ENCODE data around the gene NEURL1. TPM values are rescaled to one million over a fixed set of nuclear protein-coding genes. Genes with fewer than 3 reads are reported as not detected.

Gene NEURL1
- polyA plus RNA-seq, 3 donors: 3.0 to 17.2 (median 3.3) TPM

- WGBS (ENCODE audit: insufficient coverage): 100% methylated on average over 5 of the region's 7 CpGs
- Mint-ChIP-seq H3K4me3 (no peak overlapping the region), H3K27me3 (ENCODE audit: low read depth in 3 of 3) (peaks cover 0 to 10% (median 6%) of the 10 kb centered on the region in 3 donors), H3K9me3 (peaks cover 6 to 15% (median 13%) of the 10 kb centered on the region in 7 donors), H3K4me1 (peaks cover 10% of the 10 kb centered on the region), H3K36me3 (peaks cover 0 to 2% of the 10 kb centered on the region in 2 donors), H3K27ac (no peak overlapping the region)
- H3K79me2 ChIP-seq (ENCODE audit: insufficient read depth, low read length): no peaks in the 10 kb centered on the region
- H3K27me3 ChIP-seq (ENCODE audit: control insufficient read depth in 2 of 2, insufficient read depth in 2 of 2, low read length in 2 of 2): no peaks in the 10 kb centered on the region
- H3K4me3 ChIP-seq (replicated peaks in 1 of 3; ENCODE audit: low read depth in 2 of 3, low read length in 3 of 3): no peak overlapping the region
- peaks cover 0 to 10% of the 10 kb centered on the region in 2 donors for H3K9me3 ChIP-seq (replicated peaks in 1 of 2; ENCODE audit: control insufficient read depth in 1 of 2, insufficient read depth in 1 of 2, low read length in 2 of 2)
- H2AFZ ChIP-seq (ENCODE audit: insufficient read depth, low read depth, low read length, poor library complexity, severe bottlenecking): no peak overlapping the region
- no peak overlapping the region for H3K27ac ChIP-seq (ENCODE audit: low read depth in 1 of 2, low read length in 2 of 2)
- H3K9ac ChIP-seq (ENCODE audit: insufficient read depth, low read length, poor library complexity, severe bottlenecking): no peak overlapping the region
- peaks cover 8% of the 10 kb centered on the region for H4K20me1 ChIP-seq (ENCODE audit: insufficient read depth, low read length)
- H3K36me3 ChIP-seq (replicated peaks in 1 of 2; ENCODE audit: control insufficient read depth in 1 of 2, insufficient read depth in 2 of 2, low read length in 2 of 2): no peaks in the 10 kb centered on the region
- H3K4me1 ChIP-seq (ENCODE audit: control insufficient read depth in 1 of 2, insufficient read depth in 2 of 2, low read length in 2 of 2): peaks cover 9 to 10% of the 10 kb centered on the region in 2 donors
- intact Hi-C loops (cut with micrococcal nuclease): no loop called here
- DNase-seq: no peak
- no peak overlapping the region for H3K4me2 ChIP-seq (replicated peaks; ENCODE audit: extremely low read depth, low read length, poor library complexity, severe bottlenecking)
- TF ChIP-seq CTCF (IDR thresholded peaks at IDR 0.05): no peak
These were observed 70.0 kb downstream of the NEURL1 start for GRCh38 chr10:103563231-103564115.

- H3K27ac Mint-ChIP-seq: no peak overlapping the region
- H3K9me3 Mint-ChIP-seq: peaks cover 6 to 15% (median 13%) of the 10 kb centered on the region in 7 donors
- Histone ChIP-seq H3K9me3 (replicated peaks in 1 of 2; ENCODE audit: control insufficient read depth in 1 of 2, insufficient read depth in 1 of 2, low read length in 2 of 2) (peaks cover 0 to 10% of the 10 kb centered on the region in 2 donors), H3K4me3 (replicated peaks in 1 of 3; ENCODE audit: low read depth in 2 of 3, low read length in 3 of 3) (no peak overlapping the region), H3K27me3 (ENCODE audit: control insufficient read depth in 2 of 2, insufficient read depth in 2 of 2, low read length in 2 of 2) (no peaks in the 10 kb centered on the region), H4K20me1 (ENCODE audit: insufficient read depth, low read length) (peaks cover 8% of the 10 kb centered on the region), H3K79me2 (ENCODE audit: insufficient read depth, low read length) (no peaks in the 10 kb centered on the region), H3K4me1 (ENCODE audit: control insufficient read depth in 1 of 2, insufficient read depth in 2 of 2, low read length in 2 of 2) (peaks cover 3 to 4% of the 10 kb centered on the region in 2 donors), H2AFZ (ENCODE audit: insufficient read depth, low read depth, low read length, poor library complexity, severe bottlenecking) (no peak overlapping the region), H3K36me3 (replicated peaks in 1 of 2; ENCODE audit: control insufficient read depth in 1 of 2, insufficient read depth in 2 of 2, low read length in 2 of 2) (no peaks in the 10 kb centered on the region), H3K27ac (ENCODE audit: low read depth in 1 of 2, low read length in 2 of 2) (no peak overlapping the region), H3K4me2 (replicated peaks; ENCODE audit: extremely low read depth, low read length, poor library complexity, severe bottlenecking) (no peak overlapping the region), H3K9ac (ENCODE audit: insufficient read depth, low read length, poor library complexity, severe bottlenecking) (no peak overlapping the region)
- H3K4me1 Mint-ChIP-seq: peaks cover 4% of the 10 kb centered on the region
- H3K36me3 Mint-ChIP-seq: peaks cover 0 to 2% of the 10 kb centered on the region in 2 donors
- intact Hi-C loops (cut with micrococcal nuclease): no loop called here
- TF ChIP-seq CTCF (IDR thresholded peaks at IDR 0.05): no peak
- DNase-seq: no peak
- H3K27me3 Mint-ChIP-seq (ENCODE audit: low read depth in 3 of 3): peaks cover under 1 to 13% (median 8%) of the 10 kb centered on the region in 3 donors
- no peak overlapping the region for H3K4me3 Mint-ChIP-seq
- WGBS (ENCODE audit: insufficient coverage): 78% methylated on average over 7 of the region's 7 CpGs
These were observed 70.6 kb downstream of the NEURL1 start for GRCh38 chr10:103564116-103564501.
